ENCODE data around the gene DCP1A. TPM values are rescaled to one million over a fixed set of nuclear protein-coding genes. Genes with fewer than 3 reads are reported as not detected.

DCP1A gene
- total and polyA plus RNA-seq, 2 experiments from 2014 or later: 19.3 to 32.0 TPM

GRCh38 chr3:53382106-53382505, 34.8 kb upstream of the DCP1A start (continued):
- no peak for TF ChIP-seq CTCF (conservative IDR thresholded peaks at IDR 0.05; ENCODE audit: low read depth in 2 of 2)
- no peak for TF ChIP-seq STAT1 (IDR thresholded peaks at IDR 0.05; ENCODE audit: unreplicated experiment)
- TF ChIP-seq ETS1 (IDR thresholded peaks at IDR 0.05): no peak
- TF ChIP-seq REST (IDR thresholded peaks at IDR 0.05; ENCODE audit: unreplicated experiment): no peak
- no peak for TF ChIP-seq EZH2phosphoT487 (IDR thresholded peaks at IDR 0.05; ENCODE audit: unreplicated experiment)

GRCh38 chr3:53380306-53380705, 33.0 kb upstream of the DCP1A start:
- Histone ChIP-seq H3K27ac (ENCODE audit: low read depth) (no peak overlapping the region), H3F3A (replicated peaks; ENCODE audit: low read depth) (no peaks in the 10 kb centered on the region), H3K4me3 (no peak overlapping the region), H3K4me2 (no peak overlapping the region), H3K79me2 (replicated peaks; ENCODE audit: insufficient read depth) (no peaks in the 10 kb centered on the region), H4K20me1 (replicated peaks; ENCODE audit: insufficient read depth) (no peaks in the 10 kb centered on the region), H3K27me3 (ENCODE audit: insufficient read depth) (no peaks in the 10 kb centered on the region), H3K9me2 (ENCODE audit: insufficient read depth) (no peaks in the 10 kb centered on the region), H3K4me1 (ENCODE audit: insufficient read depth) (no peaks in the 10 kb centered on the region), H3K36me3 (ENCODE audit: insufficient read depth) (no peaks in the 10 kb centered on the region), H2AFZ (0 out of 2 replicates have a peak overlapping the region, but pooled peaks have one; percentile 63)
- no peak for ATAC-seq
- H3K27ac Mint-ChIP-seq: no peak overlapping the region
- H3K36me3 Mint-ChIP-seq (ENCODE audit: low read depth): no peaks in the 10 kb centered on the region
- no peaks in the 10 kb centered on the region for H3K9me3 Mint-ChIP-seq
- DNase-seq (ENCODE audit: low spot score): no peak
- no peaks in the 10 kb centered on the region for H3K4me1 Mint-ChIP-seq
- H3K4me3 Mint-ChIP-seq: no peak overlapping the region
- no peaks in the 10 kb centered on the region for H3K27me3 Mint-ChIP-seq (ENCODE audit: insufficient read depth, low read depth, poor library complexity)
- TF ChIP-seq CREB1 (CRISPR knock-in tag; IDR thresholded peaks at IDR 0.05; ENCODE audit: low read depth) (no peak), REST (IDR thresholded peaks at IDR 0.05; ENCODE audit: unreplicated experiment) (no peak), EZH2phosphoT487 (IDR thresholded peaks at IDR 0.05; ENCODE audit: unreplicated experiment) (no peak), ZNF331 (CRISPR knock-in tag; IDR thresholded peaks at IDR 0.05; ENCODE audit: low read depth) (no peak), EZH2 (IDR thresholded peaks at IDR 0.05; ENCODE audit: low read depth, unreplicated experiment) (no peak), ZNF114 (CRISPR knock-in tag; IDR thresholded peaks at IDR 0.05) (no peak), CTCF (conservative IDR thresholded peaks at IDR 0.05; ENCODE audit: low read depth in 2 of 2) (no peak), JUNB (IDR thresholded peaks at IDR 0.05; ENCODE audit: unreplicated experiment) (no peak), STAT1 (IDR thresholded peaks at IDR 0.05; ENCODE audit: unreplicated experiment) (no peak), ETS1 (IDR thresholded peaks at IDR 0.05) (no peak), POLR2AphosphoS5 (IDR thresholded peaks at IDR 0.05; ENCODE audit: low read depth) (no peak)

Measured in GM23338 (cell line).